Right kidney (tissue), 1 donor: ENCODE data around the gene SMG6.

Experiments
- DNase-seq: peaks from one replicate; pipeline ENCODE4 v3.0.0-alpha.2; 2016

SMG6 gene

GRCh38 chr17:2235265-2235664 lies 68.3 kb downstream of the SMG6 start:
- no peak for DNase-seq

GRCh38 chr17:2233441-2233947 lies 70.1 kb downstream of the SMG6 start:
- no peak for DNase-seq

- no peak for DNase-seq
Measured at GRCh38 chr17:2232244-2232638, 71.3 kb downstream of the SMG6 start.

- DNase-seq = no peak
Measured at GRCh38 chr17:2230877-2231276, 72.7 kb downstream of the SMG6 start.

GRCh38 chr17:2227025-2227699 lies 76.4 kb downstream of the SMG6 start:
- DNase-seq = no peak

- DNase-seq = no peak
Measured at GRCh38 chr17:2223617-2223927, 80.0 kb downstream of the SMG6 start.

- no peak for DNase-seq
Measured at GRCh38 chr17:2222901-2223616, 80.5 kb downstream of the SMG6 start.

- DNase-seq = no peak
Measured at GRCh38 chr17:2222301-2222700, 81.3 kb downstream of the SMG6 start.

GRCh38 chr17:2218426-2218825 lies 85.2 kb downstream of the SMG6 start:
- DNase-seq = no peak

GRCh38 chr17:2215616-2216364 lies 87.8 kb downstream of the SMG6 start:
- DNase-seq = no peak

- peak; percentile 58 for DNase-seq
Measured at GRCh38 chr17:2214929-2215615, 88.5 kb downstream of the SMG6 start.

- DNase-seq = peak; percentile 56
Measured at GRCh38 chr17:2214047-2214928, 89.3 kb downstream of the SMG6 start.

GRCh38 chr17:2213291-2213960 lies 90.2 kb downstream of the SMG6 start:
- DNase-seq = no peak

GRCh38 chr17:2212400-2212981 lies 91.1 kb downstream of the SMG6 start:
- no peak for DNase-seq

- no peak for DNase-seq
Measured at GRCh38 chr17:2211661-2212399, 91.8 kb downstream of the SMG6 start.

- no peak for DNase-seq
Measured at GRCh38 chr17:2210726-2211125, 92.9 kb downstream of the SMG6 start.

- no peak for DNase-seq
Measured at GRCh38 chr17:2207815-2208515, 95.6 kb downstream of the SMG6 start.

- no peak for DNase-seq
Measured at GRCh38 chr17:2204393-2204792, 99.2 kb downstream of the SMG6 start.

- DNase-seq = no peak
Measured at GRCh38 chr17:2203818-2204217, 99.8 kb downstream of the SMG6 start.
